Fibroblast of lung (primary cell): Measurements from ENCODE around the gene RNF217.

Experiments
- CTCF ChIP-seq, 2 donors: IDR thresholded peaks in 1 of 2; conservative IDR thresholded peaks in 1 of 2; 1 replicate in 1 of 2; 2 replicates in 1 of 2; pipeline ENCODE4 v1.5.1; 2011 to 2012; ENCODE audit warnings: low read length in 2 of 2, control low read depth in 1 of 2, inconsistent platforms in 1 of 2, low read depth in 1 of 2, mild to moderate bottlenecking in 1 of 2
- EZH2 ChIP-seq: IDR thresholded peaks from 2 replicates; pipeline ENCODE4 v1.5.1; 2012; ENCODE audit warnings: low read length, control low read depth, mild to moderate bottlenecking; ENCODE audit errors: missing control alignments

- TF ChIP-seq EZH2 (no peak), CTCF (conservative IDR thresholded peaks at IDR 0.05 in 1 of 2, IDR thresholded peaks at IDR 0.05 in 1 of 2; ENCODE audit: low read depth in 1 of 2, low read length in 2 of 2) (no peak)
Observed at GRCh38 chr6:125111219-125111983, 149.2 kb downstream of the RNF217 start.
